Vagina (tissue), 2 donors: ENCODE results near the gene CORIN.
A peak's percentile ranks its signal among the peaks of the same experiment; 100 is the strongest.

Source experiments
- CTCF ChIP-seq, 3 experiments: fragments of 450-650 bp in 2 of 3; fragments of 200-600 bp in 1 of 3; sonication (generic) in 1 of 3; IDR thresholded peaks; one replicate each; pipeline ENCODE4 v1.5.1; 2017 to 2019; ENCODE audit warnings: antibody characterized with exemption in 3 of 3, mild to moderate bottlenecking in 2 of 3, moderate library complexity in 2 of 3
- POLR2A ChIP-seq, 2 donors: fragments of 450-650 bp; IDR thresholded peaks; one replicate each; pipeline ENCODE4 v1.6.1; 2017; ENCODE audit warnings: antibody characterized with exemption in 2 of 2, mild to moderate bottlenecking in 2 of 2, moderate library complexity in 2 of 2
- POLR2AphosphoS5 ChIP-seq, 2 donors: sonication (generic); formaldehyde crosslinking; IDR thresholded peaks; one replicate each; pipeline ENCODE4 v1.9.0; 2017; ENCODE audit warnings: antibody characterized with exemption in 2 of 2, mild to moderate bottlenecking in 2 of 2, low read depth in 1 of 2; ENCODE audit not compliant: insufficient read depth in 1 of 2

DNA sequence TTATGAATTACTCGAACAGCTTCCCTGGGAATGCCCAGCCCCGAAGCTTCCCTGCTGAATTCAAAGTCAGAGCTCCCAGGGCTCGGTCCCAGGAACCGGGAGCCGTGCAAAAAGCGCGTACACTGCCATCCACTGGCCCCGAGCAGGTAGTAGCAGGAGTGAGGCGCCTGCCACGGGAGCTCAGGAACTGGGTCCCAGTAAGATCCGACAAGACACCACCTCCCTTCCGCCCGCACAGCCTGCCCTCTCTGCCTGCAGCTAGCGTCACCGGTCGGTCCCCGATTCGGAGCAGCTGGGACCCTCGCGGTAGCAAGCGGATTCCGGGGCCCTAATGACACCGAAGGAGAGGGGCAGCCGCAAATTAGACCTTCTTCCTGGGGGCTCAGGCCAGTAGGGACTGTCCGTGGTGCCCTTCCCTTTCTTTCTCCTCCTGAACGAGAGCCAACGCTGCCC lies 1.2 kb downstream of the CORIN start:
- TF ChIP-seq CTCF (IDR thresholded peaks at IDR 0.05) (peak in 2 of 3 experiments; percentile 37 to 71), POLR2AphosphoS5 (IDR thresholded peaks at IDR 0.05; ENCODE audit: insufficient read depth in 1 of 2, low read depth in 1 of 2) (peak; percentile 21 to 28), POLR2A (IDR thresholded peaks at IDR 0.05) (no peak)
